Immature natural killer cell (primary cell): Measurements from ENCODE around the gene LTB. TPM values are rescaled to one million over a fixed set of nuclear protein-coding genes. Genes with fewer than 3 reads are reported as not detected.
A peak's percentile ranks its signal among the peaks of the same experiment; 100 is the strongest.

Experiments used
- DNase-seq, 3 donors: peaks; one replicate each; pipeline ENCODE4 v3.0.0; 2022; ENCODE audit warnings: mixed read lengths in 1 of 3
- H3K27ac Mint-ChIP-seq, 6 donors: one replicate each; pipeline ENCODE4 v1.8.0; 2020; ENCODE audit warnings: mixed read lengths in 6 of 6, mild to moderate bottlenecking in 5 of 6, inconsistent platforms in 4 of 6, moderate library complexity in 3 of 6
- H3K27me3 Mint-ChIP-seq, 3 donors: one replicate each; pipeline ENCODE4 v1.8.0; 2020 to 2021; ENCODE audit warnings: low read depth in 3 of 3, mild to moderate bottlenecking in 3 of 3, mixed read lengths in 3 of 3, moderate library complexity in 3 of 3, inconsistent platforms in 1 of 3
- H3K36me3 Mint-ChIP-seq, 3 donors: one replicate each; pipeline ENCODE4 v1.8.0; 2020; ENCODE audit warnings: mixed read lengths in 3 of 3, inconsistent platforms in 2 of 3, mild to moderate bottlenecking in 2 of 3
- H3K4me1 Mint-ChIP-seq, 2 donors: one replicate each; pipeline ENCODE4 v1.8.0; 2020; ENCODE audit warnings: inconsistent platforms in 2 of 2, mild to moderate bottlenecking in 2 of 2, mixed read lengths in 2 of 2, moderate library complexity in 1 of 2
- H3K4me3 Mint-ChIP-seq, 5 donors: one replicate each; pipeline ENCODE4 v1.8.0; 2020; ENCODE audit warnings: mild to moderate bottlenecking in 5 of 5, mixed read lengths in 5 of 5, inconsistent platforms in 3 of 5, moderate library complexity in 3 of 5
- H3K9me3 Mint-ChIP-seq, 6 donors: one replicate each; pipeline ENCODE4 v1.8.0; 2020; ENCODE audit warnings: mild to moderate bottlenecking in 6 of 6, mixed read lengths in 6 of 6, inconsistent platforms in 4 of 6, moderate library complexity in 3 of 6
- polyA plus RNA-seq, 3 donors: library from polyadenylated mRNA; unstranded; fragments of 300-500 nt; fragmentation: Illumina TruSeq; gene quantifications; one replicate each; pipeline ENCODE4 v1.2.3, GENCODE V29; 2021

Gene LTB
- polyA plus RNA-seq, 3 donors from 2014 or later: 132 to 137 (median 133) TPM

- Mint-ChIP-seq H3K4me3 (peak overlapping the region; percentile 79 to 96 (median 86)), H3K4me1 (peaks cover 91 to 92% of the 10 kb centered on the region in 2 donors), H3K27ac (peak overlapping the region; percentile 86 to 97 (median 94)), H3K27me3 (peaks cover 6 to 15% (median 10%) of the 10 kb centered on the region in 3 donors), H3K9me3 (no peaks in the 10 kb centered on the region), H3K36me3 (peaks cover 7 to 10% (median 10%) of the 10 kb centered on the region in 3 donors)
- peak; percentile 71 to 74 (median 74) for DNase-seq
These were observed 5.2 kb downstream of the LTB start for GRCh38 chr6:31576897-31577578.

- no peaks in the 10 kb centered on the region for H3K9me3 Mint-ChIP-seq
- H3K27me3 Mint-ChIP-seq: peaks cover 6 to 15% (median 10%) of the 10 kb centered on the region in 3 donors
- H3K36me3 Mint-ChIP-seq: peaks cover 4 to 6% (median 5%) of the 10 kb centered on the region in 3 donors
- peak overlapping the region; percentile 79 to 96 (median 86) for H3K4me3 Mint-ChIP-seq
- H3K4me1 Mint-ChIP-seq: peaks cover 90 to 92% of the 10 kb centered on the region in 2 donors
- H3K27ac Mint-ChIP-seq: peak overlapping the region; percentile 86 to 97 (median 94)
- DNase-seq: no peak
These were observed 6.1 kb downstream of the LTB start for GRCh38 chr6:31575952-31576685.

DNA sequence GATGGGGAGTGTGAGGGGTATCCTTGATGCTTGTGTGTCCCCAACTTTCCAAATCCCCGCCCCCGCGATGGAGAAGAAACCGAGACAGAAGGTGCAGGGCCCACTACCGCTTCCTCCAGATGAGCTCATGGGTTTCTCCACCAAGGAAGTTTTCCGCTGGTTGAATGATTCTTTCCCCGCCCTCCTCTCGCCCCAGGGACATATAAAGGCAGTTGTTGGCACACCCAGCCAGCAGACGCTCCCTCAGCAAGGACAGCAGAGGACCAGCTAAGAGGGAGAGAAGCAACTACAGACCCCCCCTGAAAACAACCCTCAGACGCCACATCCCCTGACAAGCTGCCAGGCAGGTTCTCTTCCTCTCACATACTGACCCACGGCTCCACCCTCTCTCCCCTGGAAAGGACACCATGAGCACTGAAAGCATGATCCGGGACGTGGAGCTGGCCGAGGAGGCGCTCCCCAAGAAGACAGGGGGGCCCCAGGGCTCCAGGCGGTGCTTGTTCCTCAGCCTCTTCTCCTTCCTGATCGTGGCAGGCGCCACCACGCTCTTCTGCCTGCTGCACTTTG is 6.8 kb downstream of the LTB start, which contains the start of gene TNF:
TSS of gene TNF (plus strand) at position 231 of the 567 bp plus-strand sequence. CDS start at position 408, 177 bp downstream.
- Mint-ChIP-seq H3K9me3 (no peaks in the 10 kb centered on the region), H3K27me3 (peaks cover 6 to 15% (median 8%) of the 10 kb centered on the region in 3 donors), H3K36me3 (peaks cover 3 to 6% (median 4%) of the 10 kb centered on the region in 3 donors), H3K27ac (peak within 1 kb of the TSS; percentile 86 to 97 (median 94)), H3K4me3 (peak within 1 kb of the TSS; percentile 79 to 96 (median 86)), H3K4me1 (peaks cover 85 to 92% of the 10 kb centered on the region in 2 donors)
- peak in 1 of 3 donors; percentile 59 for DNase-seq

DNA sequence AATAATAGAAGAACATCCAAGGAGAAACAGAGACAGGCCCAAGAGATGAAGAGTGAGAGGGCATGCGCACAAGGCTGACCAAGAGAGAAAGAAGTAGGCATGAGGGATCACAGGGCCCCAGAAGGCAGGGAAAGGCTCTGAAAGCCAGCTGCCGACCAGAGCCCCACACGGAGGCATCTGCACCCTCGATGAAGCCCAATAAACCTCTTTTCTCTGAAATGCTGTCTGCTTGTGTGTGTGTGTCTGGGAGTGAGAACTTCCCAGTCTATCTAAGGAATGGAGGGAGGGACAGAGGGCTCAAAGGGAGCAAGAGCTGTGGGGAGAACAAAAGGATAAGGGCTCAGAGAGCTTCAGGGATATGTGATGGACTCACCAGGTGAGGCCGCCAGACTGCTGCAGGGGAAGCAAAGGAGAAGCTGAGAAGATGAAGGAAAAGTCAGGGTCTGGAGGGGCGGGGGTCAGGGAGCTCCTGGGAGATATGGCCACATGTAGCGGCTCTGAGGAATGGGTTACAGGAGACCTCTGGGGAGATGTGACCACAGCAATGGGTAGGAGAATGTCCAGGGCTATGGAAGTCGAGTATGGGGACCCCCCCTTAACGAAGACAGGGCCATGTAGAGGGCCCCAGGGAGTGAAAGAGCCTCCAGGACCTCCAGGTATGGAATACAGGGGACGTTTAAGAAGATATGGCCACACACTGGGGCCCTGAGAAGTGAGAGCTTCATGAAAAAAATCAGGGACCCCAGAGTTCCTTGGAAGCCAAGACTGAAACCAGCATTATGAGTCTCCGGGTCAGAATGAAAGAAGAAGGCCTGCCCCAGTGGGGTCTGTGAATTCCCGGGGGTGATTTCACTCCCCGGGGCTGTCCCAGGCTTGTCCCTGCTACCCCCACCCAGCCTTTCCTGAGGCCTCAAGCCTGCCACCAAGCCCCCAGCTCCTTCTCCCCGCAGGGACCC is 7.8 kb downstream of the LTB start:
- Mint-ChIP-seq H3K4me3 (peak overlapping the region; percentile 14 to 96 (median 58)), H3K27ac (peak overlapping the region; percentile 83 to 97 (median 92)), H3K36me3 (peaks cover 3 to 6% (median 4%) of the 10 kb centered on the region in 3 donors), H3K27me3 (peaks cover 6 to 16% (median 6%) of the 10 kb centered on the region in 3 donors), H3K4me1 (peaks cover 82 to 90% of the 10 kb centered on the region in 2 donors), H3K9me3 (no peaks in the 10 kb centered on the region)
- no peak for DNase-seq

- Mint-ChIP-seq H3K36me3 (peaks cover 3 to 6% (median 4%) of the 10 kb centered on the region in 3 donors), H3K27ac (peak overlapping the region; percentile 86 to 98 (median 96)), H3K9me3 (no peaks in the 10 kb centered on the region), H3K4me3 (peak overlapping the region; percentile 49 to 96 (median 82)), H3K27me3 (peaks cover 6 to 17% (median 7%) of the 10 kb centered on the region in 3 donors), H3K4me1 (peaks cover 83 to 90% of the 10 kb centered on the region in 2 donors)
- DNase-seq: no peak
These were observed 8.8 kb downstream of the LTB start for GRCh38 chr6:31573239-31574105.

- peak within 1 kb of the TSS; percentile 76 to 90 (median 86) for H3K4me3 Mint-ChIP-seq
- peaks cover 0 to 6% (median 4%) of the 10 kb centered on the region in 3 donors for H3K36me3 Mint-ChIP-seq
- H3K27me3 Mint-ChIP-seq: peaks cover 13 to 27% (median 16%) of the 10 kb centered on the region in 3 donors
- DNase-seq: peak in 2 of 3 donors; percentile 50 to 65
- H3K9me3 Mint-ChIP-seq: no peaks in the 10 kb centered on the region
- H3K4me1 Mint-ChIP-seq: peaks cover 87 to 92% of the 10 kb centered on the region in 2 donors
- peak within 1 kb of the TSS; percentile 86 to 98 (median 96) for H3K27ac Mint-ChIP-seq
These were observed 9.9 kb downstream of the LTB start, which contains the start of gene LTA for GRCh38 chr6:31572041-31572911. TSS of gene LTA (plus strand) at chr6:31572289. CDS start at chr6:31572743, 454 bp downstream.

DNA sequence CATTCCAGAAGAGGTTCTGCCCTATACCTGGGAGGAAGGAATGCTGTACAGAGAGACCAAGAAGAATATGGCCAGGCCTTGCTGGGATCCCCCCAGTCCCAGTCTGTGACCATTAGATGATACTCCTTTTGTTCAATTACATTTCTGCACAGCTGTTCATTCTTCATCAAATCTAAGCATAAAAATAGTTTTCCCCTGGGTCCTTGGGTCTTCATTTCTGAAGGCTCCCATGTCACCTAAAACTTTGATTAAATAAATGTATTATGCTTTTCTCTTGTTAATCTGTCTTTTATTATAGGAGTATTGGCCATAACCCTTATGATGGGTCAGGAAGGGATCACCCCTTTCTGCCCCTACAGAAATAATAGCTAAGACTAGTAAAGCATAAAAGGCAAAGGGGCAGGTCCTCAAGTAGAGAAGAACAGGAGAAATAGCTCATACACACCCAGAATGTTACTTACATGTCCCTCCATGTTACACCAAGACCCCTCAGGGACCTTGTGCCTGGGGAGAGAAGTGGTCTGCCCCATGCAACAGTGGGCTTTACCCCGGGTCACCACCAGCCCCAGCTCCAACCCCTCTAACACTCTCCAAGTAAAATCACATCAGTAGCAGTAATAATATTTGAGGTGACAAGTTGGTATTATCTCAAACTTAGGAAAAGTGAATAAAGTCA is 12.2 kb downstream of the LTB start:
- Mint-ChIP-seq H3K27me3 (peaks cover 9 to 24% (median 12%) of the 10 kb centered on the region in 3 donors), H3K27ac (peak overlapping the region; percentile 50 to 91 (median 75)), H3K4me3 (no peak overlapping the region), H3K4me1 (peaks cover 67 to 73% of the 10 kb centered on the region in 2 donors), H3K36me3 (no peaks in the 10 kb centered on the region), H3K9me3 (no peaks in the 10 kb centered on the region)
- no peak for DNase-seq

GRCh38 chr6:31568537-31568961 is 13.7 kb downstream of the LTB start:
- DNase-seq: peak; percentile 72 to 81 (median 76)
- H3K27me3 Mint-ChIP-seq: peaks cover 11 to 20% (median 11%) of the 10 kb centered on the region in 3 donors
- H3K4me1 Mint-ChIP-seq: peaks cover 56 to 59% of the 10 kb centered on the region in 2 donors
- H3K4me3 Mint-ChIP-seq: peak overlapping the region; percentile 36 to 73 (median 64)
- H3K36me3 Mint-ChIP-seq: peaks cover 0 to 4% (median 4%) of the 10 kb centered on the region in 3 donors
- H3K27ac Mint-ChIP-seq: peak overlapping the region; percentile 91 to 97 (median 94)
- H3K9me3 Mint-ChIP-seq: no peaks in the 10 kb centered on the region

DNA sequence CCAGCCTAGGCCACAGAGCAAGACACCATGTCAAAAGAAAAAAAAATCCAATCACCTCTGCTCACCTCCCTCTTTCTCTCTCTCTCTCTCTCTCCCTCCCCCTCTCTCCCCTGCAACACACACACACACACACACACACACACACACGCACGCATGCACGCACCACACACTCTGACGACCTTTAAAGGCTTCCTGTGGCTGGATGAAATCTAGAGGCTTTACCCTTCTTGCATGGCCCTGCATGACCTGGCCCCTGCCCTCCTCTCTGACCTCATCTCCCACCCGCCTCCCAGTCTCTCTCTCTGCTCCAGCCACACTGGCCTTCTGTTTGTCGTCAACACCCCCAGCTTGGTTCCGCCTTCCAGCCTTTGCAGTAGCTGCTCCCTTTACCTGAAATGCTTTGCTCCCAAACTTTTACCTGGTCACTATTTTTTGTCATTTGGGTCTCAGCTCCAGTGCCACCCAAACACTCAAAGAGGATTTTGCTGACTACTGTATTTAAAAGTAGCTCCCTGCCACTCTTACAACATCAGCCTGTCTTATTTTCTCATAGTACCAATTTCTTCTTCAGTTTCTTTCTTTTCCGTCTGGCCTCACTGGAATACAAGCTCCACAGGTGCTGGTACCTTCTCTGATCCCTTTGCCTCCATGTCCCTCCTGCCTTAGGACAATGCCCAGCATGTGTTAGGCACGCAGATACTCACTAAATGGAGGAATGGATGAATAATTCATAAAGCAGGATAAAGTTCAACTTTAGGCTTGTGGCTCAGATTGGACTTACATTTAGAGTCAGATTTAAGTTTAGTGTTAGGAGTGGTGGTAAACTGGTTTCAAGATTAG is 14.5 kb downstream of the LTB start:
- H3K4me1 Mint-ChIP-seq: peaks cover 52 to 58% of the 10 kb centered on the region in 2 donors
- H3K9me3 Mint-ChIP-seq: no peaks in the 10 kb centered on the region
- H3K4me3 Mint-ChIP-seq: peak overlapping the region; percentile 57 to 73 (median 64)
- peak overlapping the region; percentile 91 to 97 (median 94) for H3K27ac Mint-ChIP-seq
- peaks cover 0 to 8% (median 8%) of the 10 kb centered on the region in 3 donors for H3K36me3 Mint-ChIP-seq
- peak in 2 of 3 donors; percentile 52 to 53 for DNase-seq
- H3K27me3 Mint-ChIP-seq: peaks cover 11 to 20% (median 11%) of the 10 kb centered on the region in 3 donors

- H3K27ac Mint-ChIP-seq: peak overlapping the region; percentile 91 to 97 (median 95)
- peaks cover 5 to 24% (median 10%) of the 10 kb centered on the region in 3 donors for H3K27me3 Mint-ChIP-seq
- H3K36me3 Mint-ChIP-seq: peaks cover 3 to 15% (median 8%) of the 10 kb centered on the region in 3 donors
- DNase-seq: no peak
- peaks cover 67 to 68% of the 10 kb centered on the region in 2 donors for H3K4me1 Mint-ChIP-seq
- no peaks in the 10 kb centered on the region for H3K9me3 Mint-ChIP-seq
- H3K4me3 Mint-ChIP-seq: peak overlapping the region; percentile 77 to 94 (median 83)
These were observed 21.5 kb downstream of the LTB start for GRCh38 chr6:31560697-31561058.
